HCT116 (cell line): Measurements from ENCODE around the gene MAEA.

Experiments used
- EGR1 ChIP-seq: IDR thresholded peaks from 2 replicates; pipeline ENCODE4 v1.6.1; 2012; ENCODE audit warnings: low read depth
- EZH2 ChIP-seq: fragments of 200-600 bp; sonication (generic); IDR thresholded peaks from 2 replicates; pipeline ENCODE4 v1.6.1; 2017; ENCODE audit warnings: antibody characterized with exemption, mixed run types
- POLR2A ChIP-seq: IDR thresholded peaks from 2 replicates; pipeline ENCODE4 v1.7.0; 2011; ENCODE audit warnings: borderline replicate concordance; ENCODE audit not compliant: insufficient read depth, insufficient read length; ENCODE audit errors: extremely low read depth
- POLR2AphosphoS5 ChIP-seq: IDR thresholded peaks from 2 replicates; pipeline ENCODE4 v1.6.1; 2011; ENCODE audit warnings: mild to moderate bottlenecking, low read depth, low read length, moderate library complexity
- RAD21 ChIP-seq: IDR thresholded peaks from 2 replicates; pipeline ENCODE4 v1.6.1; 2012; ENCODE audit warnings: low read depth, mild to moderate bottlenecking
- SIN3A ChIP-seq: IDR thresholded peaks from 2 replicates; pipeline ENCODE4 v1.6.1; 2012; ENCODE audit warnings: low read depth
- TF ChIP-seq, protein P1 (sequence below), 3 experiments: fragments of 200-600 bp in 1 of 3; sonication (generic) in 1 of 3; IDR thresholded peaks in 2 of 3; conservative IDR thresholded peaks in 1 of 3; 2 replicates each; pipeline ENCODE4 v1.5.1; 2012 to 2017; ENCODE audit warnings: low read depth in 2 of 3, low read length in 2 of 3, antibody characterized with exemption in 1 of 3, borderline replicate concordance in 1 of 3, control low read depth in 1 of 3, mild to moderate bottlenecking in 1 of 3, mixed read lengths in 1 of 3, mixed run types in 1 of 3, moderate library complexity in 1 of 3; ENCODE audit not compliant: insufficient read depth in 1 of 3

DNA sequence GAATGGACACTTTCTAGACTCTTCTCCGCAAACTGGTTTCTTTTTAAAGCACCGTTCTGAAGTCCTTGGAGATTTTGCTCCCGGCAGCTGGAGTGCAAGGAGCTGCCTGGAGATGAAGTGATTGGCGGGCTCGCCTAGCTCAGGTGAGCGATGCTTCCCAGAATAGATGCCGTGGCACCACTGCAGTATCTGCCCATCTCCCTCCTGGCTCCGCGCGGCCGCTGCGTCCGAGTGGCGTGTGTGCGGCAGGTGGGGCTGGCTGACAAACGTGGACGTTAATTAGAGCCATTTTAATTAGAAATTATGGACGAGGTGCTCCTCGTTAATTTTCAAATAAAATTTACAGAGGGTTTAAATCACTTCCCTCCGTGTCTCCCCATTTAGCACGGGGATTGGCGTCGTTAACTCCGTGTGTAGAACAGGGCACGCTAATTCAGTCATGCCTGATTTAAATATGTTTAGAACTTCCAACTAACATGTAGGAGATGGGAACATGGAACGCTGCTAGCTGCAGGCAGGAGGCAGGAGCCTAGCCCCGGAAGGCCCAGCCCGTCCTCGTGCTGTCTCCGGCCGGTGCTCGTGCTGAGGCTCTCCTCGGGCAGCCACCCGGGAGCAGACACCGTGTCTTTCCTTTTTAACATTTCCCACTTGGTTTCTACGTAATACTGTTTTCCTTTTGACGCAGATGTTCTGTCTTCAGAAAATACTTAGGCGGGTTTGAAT is 68.9 kb downstream of the MAEA start:
- TF ChIP-seq POLR2AphosphoS5 = no peak
- no peak for TF ChIP-seq EZH2
- TF ChIP-seq, protein P1, sequence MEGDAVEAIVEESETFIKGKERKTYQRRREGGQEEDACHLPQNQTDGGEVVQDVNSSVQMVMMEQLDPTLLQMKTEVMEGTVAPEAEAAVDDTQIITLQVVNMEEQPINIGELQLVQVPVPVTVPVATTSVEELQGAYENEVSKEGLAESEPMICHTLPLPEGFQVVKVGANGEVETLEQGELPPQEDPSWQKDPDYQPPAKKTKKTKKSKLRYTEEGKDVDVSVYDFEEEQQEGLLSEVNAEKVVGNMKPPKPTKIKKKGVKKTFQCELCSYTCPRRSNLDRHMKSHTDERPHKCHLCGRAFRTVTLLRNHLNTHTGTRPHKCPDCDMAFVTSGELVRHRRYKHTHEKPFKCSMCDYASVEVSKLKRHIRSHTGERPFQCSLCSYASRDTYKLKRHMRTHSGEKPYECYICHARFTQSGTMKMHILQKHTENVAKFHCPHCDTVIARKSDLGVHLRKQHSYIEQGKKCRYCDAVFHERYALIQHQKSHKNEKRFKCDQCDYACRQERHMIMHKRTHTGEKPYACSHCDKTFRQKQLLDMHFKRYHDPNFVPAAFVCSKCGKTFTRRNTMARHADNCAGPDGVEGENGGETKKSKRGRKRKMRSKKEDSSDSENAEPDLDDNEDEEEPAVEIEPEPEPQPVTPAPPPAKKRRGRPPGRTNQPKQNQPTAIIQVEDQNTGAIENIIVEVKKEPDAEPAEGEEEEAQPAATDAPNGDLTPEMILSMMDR (IDR thresholded peaks at IDR 0.05 in 2 of 3, conservative IDR thresholded peaks at IDR 0.05 in 1 of 3; ENCODE audit: borderline replicate concordance in 1 of 3, insufficient read depth in 1 of 3, low read depth in 2 of 3, low read length in 2 of 3) = no peak
- TF ChIP-seq RAD21 = no peak
- TF ChIP-seq POLR2A = no peak
- TF ChIP-seq EGR1 = no peak
- TF ChIP-seq SIN3A = no peak
